GM12872 (cell line): ENCODE data around the gene FBXO47.

Source experiments
- CTCF ChIP-seq: IDR thresholded peaks from 3 replicates; pipeline ENCODE4 v1.5.1; 2011; ENCODE audit warnings: low read depth, mild to moderate bottlenecking, low read length, moderate library complexity; ENCODE audit not compliant: insufficient read depth

FBXO47 gene

GRCh38 chr17:38893607-38894006 lies 73.6 kb downstream of the FBXO47 start:
- TF ChIP-seq CTCF, result no peak

- no peak for TF ChIP-seq CTCF
These were observed 74.1 kb downstream of the FBXO47 start for GRCh38 chr17:38893113-38893512.

GRCh38 chr17:38892620-38893019 lies 74.6 kb downstream of the FBXO47 start:
- no peak for TF ChIP-seq CTCF

- TF ChIP-seq CTCF, result no peak
These were observed 75.1 kb downstream of the FBXO47 start for GRCh38 chr17:38892083-38892482.

- no peak for TF ChIP-seq CTCF
These were observed 75.8 kb downstream of the FBXO47 start for GRCh38 chr17:38891441-38891840.

GRCh38 chr17:38890410-38890746 lies 76.8 kb downstream of the FBXO47 start:
- no peak for TF ChIP-seq CTCF

- no peak for TF ChIP-seq CTCF
These were observed 77.3 kb downstream of the FBXO47 start for GRCh38 chr17:38889745-38890409.
